Stimulated activated CD8-positive, alpha-beta memory T cell treated with anti-CD3 and anti-CD28 coated beads, Interleukin-2, amount 100 ng/mL, for 48 hours (primary cell): ENCODE results near the gene PANX3.
"Not testable (repeated sequence)": the region's sequence is repeated elsewhere in the genome, so short reads cannot be mapped to it uniquely, and the experiment has no call there.

Experiments
- DNase-seq, 2 donors: peaks; one replicate each; pipeline ENCODE4 v3.0.0-alpha.2; 2020; ENCODE audit warnings: low read depth in 2 of 2

Gene PANX3, protein sequence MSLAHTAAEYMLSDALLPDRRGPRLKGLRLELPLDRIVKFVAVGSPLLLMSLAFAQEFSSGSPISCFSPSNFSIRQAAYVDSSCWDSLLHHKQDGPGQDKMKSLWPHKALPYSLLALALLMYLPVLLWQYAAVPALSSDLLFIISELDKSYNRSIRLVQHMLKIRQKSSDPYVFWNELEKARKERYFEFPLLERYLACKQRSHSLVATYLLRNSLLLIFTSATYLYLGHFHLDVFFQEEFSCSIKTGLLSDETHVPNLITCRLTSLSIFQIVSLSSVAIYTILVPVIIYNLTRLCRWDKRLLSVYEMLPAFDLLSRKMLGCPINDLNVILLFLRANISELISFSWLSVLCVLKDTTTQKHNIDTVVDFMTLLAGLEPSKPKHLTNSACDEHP

DNA sequence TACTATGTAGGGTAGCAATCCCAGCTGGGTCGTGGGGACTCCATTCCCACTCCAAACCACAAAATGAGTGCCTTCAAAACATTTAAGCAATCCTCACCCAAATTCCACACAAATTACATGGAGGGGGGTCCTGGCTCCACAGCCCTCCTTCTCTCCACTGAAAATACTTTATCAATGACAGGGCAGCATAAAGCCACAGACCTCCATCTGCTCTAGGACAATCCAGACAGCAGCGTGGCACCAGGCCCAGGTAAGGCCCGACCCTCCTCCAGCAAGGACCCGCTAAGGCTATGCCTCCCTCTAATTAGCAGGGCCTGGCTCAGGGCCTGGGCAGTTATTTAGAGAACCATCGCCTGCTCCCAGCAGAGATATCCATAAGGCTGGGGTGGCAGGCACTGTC, at the start of gene PANX3:
PANX3 (plus strand) TSS at position 365 of the 400 bp plus-strand sequence. CDS start 129 bp downstream, outside the sequence.
- no peak for DNase-seq

DNA sequence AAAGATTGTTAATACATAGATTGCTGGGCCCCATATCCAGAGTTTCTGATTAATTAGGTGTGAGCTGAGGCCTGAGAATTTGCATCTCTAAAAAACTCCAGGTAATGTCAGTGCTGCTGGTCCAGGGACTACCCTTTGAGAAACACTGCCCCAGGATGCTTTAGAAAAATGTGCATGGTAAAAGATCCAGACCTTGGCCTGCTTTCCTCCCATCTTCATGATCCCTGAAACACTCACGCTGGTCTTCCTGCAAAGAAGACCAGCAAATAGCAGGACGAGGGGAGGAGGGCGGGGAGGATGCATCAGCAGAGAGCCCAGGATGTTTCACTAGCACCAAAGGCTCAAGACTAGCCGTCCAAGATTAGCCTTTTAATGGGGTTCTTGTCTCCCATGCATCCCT, 41.5 kb upstream of the PANX3 start, which contains the start of gene OR8A1:
OR8A1 (plus strand) TSS at position 301 of the 400 bp plus-strand sequence. CDS start 123 bp downstream, outside the sequence.
- DNase-seq, result no peak

GRCh38 chr11:124570160-124570559, 41.1 kb upstream of the PANX3 start:
- DNase-seq, result no peak

DNA sequence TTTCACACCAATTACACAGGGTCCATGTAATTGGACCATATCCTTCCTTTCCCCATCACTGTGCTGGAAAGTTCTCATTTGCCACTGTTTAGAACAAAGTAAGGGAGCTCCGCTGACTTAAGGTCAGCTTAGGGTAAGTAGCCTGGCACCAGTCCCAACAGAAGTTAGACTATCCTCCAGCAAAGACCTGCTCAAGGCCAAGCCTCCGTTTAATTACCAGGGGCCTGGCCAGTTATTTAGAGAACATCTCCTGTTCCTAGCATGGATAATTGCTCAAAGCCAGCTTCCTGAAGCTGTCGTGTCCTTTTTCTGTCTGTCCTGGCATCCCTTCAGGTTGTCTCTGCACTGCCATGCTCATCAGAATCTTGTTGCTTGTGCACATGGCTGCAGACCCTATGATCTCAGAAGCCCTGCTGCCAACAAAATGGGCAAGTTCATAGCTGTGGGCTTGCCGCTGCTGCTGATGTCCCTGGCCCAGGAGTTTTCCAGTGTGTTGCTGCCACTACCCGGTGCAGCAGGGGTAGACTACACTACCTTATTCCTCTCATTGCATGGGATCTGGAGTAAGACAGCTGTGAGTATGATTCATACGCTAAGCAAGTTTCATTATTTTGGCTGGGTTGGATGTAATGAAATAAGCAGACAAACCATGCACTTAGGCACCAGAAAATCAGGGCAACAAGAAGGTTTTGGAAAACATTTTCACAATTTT, 33.4 kb upstream of the PANX3 start:
- no peak for DNase-seq

DNA sequence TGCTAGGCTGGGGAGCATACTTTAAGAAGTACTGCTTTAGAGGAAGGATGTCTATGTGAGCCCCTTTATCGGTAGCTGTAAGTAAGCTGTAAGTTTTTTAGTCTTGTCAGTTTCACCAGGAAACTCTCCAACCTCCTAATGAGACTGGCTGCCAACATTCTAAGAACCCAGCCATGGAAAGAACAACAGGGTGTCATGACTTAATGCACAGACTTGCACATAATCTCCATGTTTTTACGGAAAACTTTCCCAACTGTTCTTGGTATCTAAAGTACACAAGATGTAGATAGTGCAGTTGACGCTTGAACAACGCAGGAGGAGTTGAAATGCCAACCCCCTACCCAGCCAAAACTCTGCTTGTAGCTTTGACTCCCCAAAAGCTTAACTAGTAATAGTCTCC, 32.5 kb upstream of the PANX3 start:
- DNase-seq, result no peak

DNA sequence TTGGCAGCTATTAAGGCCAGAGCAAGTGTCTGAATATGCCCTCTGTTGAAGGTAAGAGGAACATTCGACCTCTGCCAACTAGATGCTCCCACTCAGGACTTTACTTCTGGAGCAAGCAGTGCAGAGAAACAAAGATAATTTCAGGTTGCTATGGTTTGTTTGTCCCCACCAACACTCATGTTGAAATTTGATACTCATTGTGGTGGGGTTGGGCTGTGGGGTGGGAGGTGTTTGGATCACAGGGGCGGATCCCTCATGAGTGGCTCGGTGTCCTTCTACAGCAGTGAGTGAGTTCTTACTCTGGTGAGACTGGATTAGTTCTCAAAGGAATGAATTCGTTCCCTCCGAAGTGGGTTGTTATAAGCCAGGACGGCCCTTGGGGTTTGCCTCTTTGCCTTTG, 29.4 kb upstream of the PANX3 start:
- DNase-seq, result no peak

DNA sequence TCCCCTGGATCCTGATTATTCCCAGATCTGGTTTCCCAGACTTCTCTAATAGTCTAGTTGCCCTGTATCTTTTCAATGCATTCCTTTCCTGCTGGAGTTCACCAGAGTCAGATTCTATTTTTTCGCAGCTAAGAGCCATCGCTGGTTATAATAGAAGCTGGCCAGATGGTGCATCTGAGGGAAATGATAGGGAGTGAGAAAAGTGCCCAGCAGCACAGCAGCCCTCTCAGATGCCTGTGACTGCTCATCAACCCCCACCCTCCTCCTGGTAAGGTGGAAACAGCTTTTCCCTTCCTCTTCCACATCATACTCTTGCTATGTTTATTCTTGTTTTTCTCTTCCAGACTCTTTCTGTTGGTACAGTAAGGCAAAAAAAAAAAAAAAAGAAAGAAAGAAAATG, 28.7 kb upstream of the PANX3 start:
- no peak for DNase-seq

DNA sequence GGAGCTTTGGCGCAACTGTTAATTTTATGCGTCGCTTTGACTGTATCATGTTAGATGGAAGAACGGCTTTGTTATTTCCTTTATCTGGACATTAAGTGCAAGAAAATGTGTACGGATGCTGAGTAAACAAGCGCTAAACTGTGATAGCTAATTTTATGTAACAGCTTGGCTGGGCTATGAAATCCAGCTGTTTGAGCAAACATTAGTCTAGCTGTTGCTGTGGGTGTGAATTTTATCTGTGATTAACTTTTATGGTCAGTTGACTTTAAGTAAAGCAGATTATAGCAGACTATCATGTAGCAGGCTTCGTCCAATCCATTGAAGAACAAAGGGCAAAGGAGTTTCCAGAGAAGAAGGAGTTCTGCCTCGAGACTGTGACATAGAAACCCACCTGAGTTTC, 27.4 kb upstream of the PANX3 start:
- no peak for DNase-seq

DNA sequence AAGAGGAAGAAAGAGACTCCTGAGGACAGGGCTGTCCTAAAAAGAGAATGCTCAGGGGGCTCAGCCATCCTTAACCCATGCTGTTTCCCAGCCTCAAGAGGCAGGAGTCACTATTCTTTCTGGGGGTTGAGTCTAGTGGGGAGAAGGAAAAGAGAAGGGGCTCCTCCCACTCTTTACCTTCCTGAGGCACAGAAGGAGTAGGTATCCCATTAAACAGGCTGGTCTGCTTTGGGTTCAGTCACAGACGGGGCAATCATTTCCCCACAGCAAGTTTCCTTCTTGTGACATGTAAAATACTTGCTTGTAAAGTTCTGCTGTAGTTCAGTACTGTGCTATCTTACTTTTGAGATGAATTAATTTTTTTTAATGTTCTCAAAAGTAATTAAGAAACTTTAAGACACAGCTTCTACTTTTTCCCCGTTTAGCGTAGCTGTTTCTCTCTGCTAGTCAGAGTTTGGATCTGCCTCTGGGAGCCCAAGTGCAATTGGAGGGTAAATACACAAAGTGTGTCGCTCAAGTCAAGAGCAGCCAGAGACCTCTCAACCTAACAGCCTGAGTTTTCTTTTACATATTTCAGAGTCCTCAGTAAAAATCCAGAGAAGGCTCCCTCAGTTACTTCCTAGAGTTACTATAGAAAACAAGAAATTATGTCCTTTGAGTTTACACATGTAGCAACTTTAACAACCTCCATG, 26.4 kb upstream of the PANX3 start:
- no peak for DNase-seq

DNA sequence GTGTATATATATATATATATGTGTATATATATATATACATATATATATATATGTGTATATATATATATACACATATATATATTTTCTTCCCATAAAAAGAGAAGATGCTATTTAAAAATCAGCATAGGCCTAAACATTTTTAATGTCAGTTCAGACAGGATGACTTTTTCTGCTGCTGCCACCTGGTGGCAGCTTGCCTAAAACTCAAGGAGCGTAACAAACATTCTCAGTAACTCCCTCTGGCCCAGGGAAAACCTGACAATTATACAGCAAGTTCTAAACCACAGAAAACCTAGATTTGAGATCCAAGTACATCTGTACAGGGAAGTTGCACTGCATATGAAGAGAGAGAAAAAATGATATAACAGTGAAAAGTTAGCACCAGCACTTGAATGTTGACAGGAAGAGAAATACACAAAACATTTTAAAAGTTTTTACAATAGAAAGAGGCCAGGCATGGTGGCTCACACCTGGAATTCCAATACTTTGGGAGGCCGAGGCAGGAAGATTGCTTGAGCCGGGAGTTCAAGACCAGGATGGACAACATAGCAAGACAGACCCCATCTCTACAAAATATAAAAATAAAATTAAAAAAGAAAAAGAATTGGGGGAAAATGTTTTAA, 24.9 kb upstream of the PANX3 start:
- DNase-seq, result peak; percentile 7 to 18

- no peak for DNase-seq
Measured at GRCh38 chr11:124591430-124591829, 19.8 kb upstream of the PANX3 start.

- no peak for DNase-seq
Measured at GRCh38 chr11:124592627-124593026, 18.6 kb upstream of the PANX3 start.

GRCh38 chr11:124595302-124595701, 15.9 kb upstream of the PANX3 start:
- DNase-seq, result no peak

DNA sequence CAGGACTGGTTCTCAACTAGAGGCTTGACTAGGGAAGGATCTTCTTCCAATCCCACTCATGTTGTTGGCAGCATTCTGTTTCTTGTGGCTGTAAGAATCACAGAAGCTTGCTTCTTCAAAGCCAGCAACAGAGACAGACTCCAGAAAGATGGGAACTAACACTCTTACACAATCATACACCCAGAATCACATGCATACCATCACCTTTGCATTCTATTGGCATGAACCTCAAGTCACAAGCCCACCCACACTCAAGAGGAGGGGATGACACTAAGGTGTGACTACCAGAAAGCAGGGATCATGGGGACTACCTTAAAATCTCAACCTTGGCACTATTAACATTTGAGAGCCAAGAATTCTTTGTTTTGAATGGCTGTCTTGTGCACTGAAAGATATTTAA, 13.6 kb upstream of the PANX3 start:
- DNase-seq, result no peak

- DNase-seq, result no peak
Measured at GRCh38 chr11:124600621-124601320, 10.5 kb upstream of the PANX3 start.

- DNase-seq, result no peak
Measured at GRCh38 chr11:124602193-124602592, 9.0 kb upstream of the PANX3 start.

GRCh38 chr11:124602723-124603122, 8.5 kb upstream of the PANX3 start:
- not testable (repeated sequence) for DNase-seq

GRCh38 chr11:124605719-124606118, 5.5 kb upstream of the PANX3 start:
- no peak for DNase-seq

DNA sequence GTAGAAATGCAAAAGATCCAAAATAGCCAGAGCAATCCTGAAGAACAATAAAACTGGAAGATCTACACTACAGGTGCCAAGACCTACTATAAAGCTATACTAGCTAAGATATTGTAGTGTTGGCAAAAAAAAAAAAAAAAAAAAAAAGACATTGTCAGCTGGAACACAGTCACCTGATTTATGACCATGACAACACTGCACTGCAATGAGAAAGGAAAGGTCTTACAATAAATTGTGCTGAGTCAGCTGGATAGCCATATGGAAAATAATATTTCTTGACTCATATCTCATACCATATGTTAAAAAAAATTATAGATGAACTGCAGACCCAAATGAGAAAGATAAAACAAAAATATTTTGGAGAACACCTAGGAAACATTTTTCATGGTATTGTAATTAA, 3.1 kb upstream of the PANX3 start:
- DNase-seq, result no peak

DNA sequence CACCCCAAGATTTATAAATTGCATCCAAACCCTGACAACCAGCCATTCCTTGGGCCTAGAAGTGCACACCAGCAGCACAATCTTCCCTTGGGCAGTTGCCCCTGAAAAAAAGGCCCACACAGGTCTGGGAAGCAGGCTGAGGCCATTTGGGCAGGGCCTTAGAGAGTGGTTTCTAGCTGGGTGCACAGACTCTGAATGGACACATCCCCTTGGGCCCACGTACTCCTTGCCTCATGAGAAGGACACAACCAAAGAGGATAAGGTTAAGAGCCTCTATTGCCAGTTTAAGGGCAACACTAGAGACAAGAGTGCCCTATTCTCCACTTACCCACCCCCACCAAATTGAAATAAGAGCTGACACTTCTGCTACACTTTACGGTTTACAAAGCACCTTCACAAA, 933 bp upstream of the PANX3 start:
- DNase-seq, result no peak

DNA sequence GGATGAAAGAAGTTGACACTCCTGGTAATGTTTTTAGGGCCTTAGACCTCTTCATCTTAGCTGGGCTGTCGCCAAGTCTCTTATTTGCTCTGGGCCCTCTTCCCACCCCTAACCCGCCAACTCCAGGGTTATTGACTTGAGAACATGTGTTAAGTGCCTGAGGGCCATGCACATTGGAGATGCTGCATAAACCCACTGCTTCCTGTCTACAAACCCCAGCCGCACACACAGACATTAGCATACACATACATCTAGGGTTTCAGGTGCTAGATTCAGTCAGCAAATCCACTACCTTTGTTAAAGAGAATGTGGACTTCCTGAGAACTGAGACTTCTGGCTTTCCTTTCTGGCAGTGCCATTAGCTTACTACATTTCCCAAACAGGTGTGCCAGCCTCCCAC, 817 bp downstream of the PANX3 start:
- DNase-seq, result no peak
